HCT116 (cell line): Measurements from ENCODE around the gene PSME4. TPM values are rescaled to one million over a fixed set of nuclear protein-coding genes. Genes with fewer than 3 reads are reported as not detected.

ENCODE experiments used
- ATAC-seq: fragments of 200-7000 bp; cut with Tn5 transposase; 2 replicates; pipeline ENCODE4 v1.9.1; 2020; ENCODE audit warnings: mild to moderate bottlenecking, moderate library complexity
- BruUV-seq: library from RNA; stranded (reverse); fragments of 400-500 nt; replicated peaks from 2 replicates; lab custom pipeline; 2021; lab: Mats Ljungman, UMichigan
- CTCF ChIA-PET: fragments of 300-600 bp; sonication (Branson Sonifier 250); formaldehyde crosslinking; loops from one replicate; lab custom pipeline; 2021; ENCODE audit warnings: antibody characterized with exemption; lab: Charles Lee
- POLR2A ChIA-PET: fragments of 300-600, 350-600 bp; sonication (Branson Sonifier 250); formaldehyde crosslinking; loops from one replicate; lab custom pipeline; 2021; ENCODE audit warnings: antibody characterized with exemption; lab: Charles Lee
- RAD21 ChIA-PET, 2 experiments: fragments of 300-600 bp; sonication (Branson Sonifier 250); formaldehyde crosslinking; loops; one replicate each; lab custom pipeline; 2023; ENCODE audit warnings: low total read pairs in 2 of 2; ENCODE audit not compliant: uncharacterized antibody in 2 of 2, unreplicated experiment in 2 of 2, low non-redundant PET in 1 of 2; lab: Charles Lee
- DNase-seq: peaks from one replicate; pipeline ENCODE4 v3.0.0-alpha.2; 2010; ENCODE audit warnings: low read depth, low spot score
- H2AFZ ChIP-seq: fragments of 200-600 bp; shearing (Covaris generic), sonication (generic); 2 replicates; pipeline ENCODE4 v1.6.1; 2017; ENCODE audit warnings: low read depth, mixed run types, mixed read lengths, antibody characterized with exemption, low read length; ENCODE audit not compliant: poor library complexity, severe bottlenecking
- H3K27ac ChIP-seq: 2 replicates; pipeline ENCODE4 v1.5.1; 2012; ENCODE audit warnings: low read depth, low read length
- H3K27me3 ChIP-seq: fragments of 200-600 bp; sonication (generic); 2 replicates; pipeline ENCODE4 v1.6.1; 2016; ENCODE audit warnings: mixed run types, low read length, mixed read lengths; ENCODE audit not compliant: insufficient read depth
- H3K36me3 ChIP-seq, 2 experiments: fragments of 200-500 bp in 1 of 2; fragments of 200-600 bp in 1 of 2; sonication (Bioruptor generic) in 1 of 2; sonication (generic) in 1 of 2; 2 replicates each; pipeline versions ENCODE4 v1.5.1 to v1.6.1; 2014 to 2016; ENCODE audit warnings: low read length in 2 of 2, inconsistent platforms in 1 of 2, mixed read lengths in 1 of 2, mixed run types in 1 of 2; ENCODE audit not compliant: insufficient read depth in 2 of 2, control insufficient read depth in 1 of 2
- H3K4me1 ChIP-seq, 2 experiments: fragments of 200-600 bp in 1 of 2; sonication (generic) in 1 of 2; 2 replicates each; pipeline versions ENCODE4 v1.5.1 to v1.6.1; 2012 to 2017; ENCODE audit warnings: low read length in 2 of 2, inconsistent platforms in 1 of 2, mild to moderate bottlenecking in 1 of 2, mixed read lengths in 1 of 2, mixed run types in 1 of 2, moderate library complexity in 1 of 2; ENCODE audit not compliant: insufficient read depth in 2 of 2, control insufficient read depth in 1 of 2
- H3K4me2 ChIP-seq: fragments of 200-600 bp; sonication (generic); 2 replicates; pipeline ENCODE4 v1.6.1; 2017; ENCODE audit warnings: mixed run types, low read length, mixed read lengths
- H3K4me3 ChIP-seq, 2 experiments: fragments of 200-600 bp in 1 of 2; sonication (generic) in 1 of 2; replicated peaks in 1 of 2; 2 replicates each; pipeline ENCODE4 v1.5.1; 2011 to 2016; ENCODE audit warnings: low read length in 2 of 2, control low read depth in 1 of 2, low read depth in 1 of 2, mild to moderate bottlenecking in 1 of 2, mixed read lengths in 1 of 2, mixed run types in 1 of 2
- H3K79me2 ChIP-seq: fragments of 200-600 bp; sonication (generic); 2 replicates; pipeline ENCODE4 v1.6.1; 2017; ENCODE audit warnings: mild to moderate bottlenecking, mixed run types, low read length, moderate library complexity, mixed read lengths; ENCODE audit not compliant: insufficient read depth
- H3K9ac ChIP-seq: fragments of 200-600 bp; sonication (generic); 2 replicates; pipeline ENCODE4 v1.6.1; 2016; ENCODE audit warnings: low read length, mixed read lengths
- H3K9me2 ChIP-seq: fragments of 200-600 bp; sonication (generic), shearing (Covaris generic); 2 replicates; pipeline ENCODE4 v1.6.1; 2017; ENCODE audit warnings: mixed run types, mild to moderate bottlenecking, moderate library complexity; ENCODE audit not compliant: insufficient read depth
- H3K9me3 ChIP-seq, 2 experiments: fragments of 200-500 bp in 1 of 2; fragments of 200-600 bp in 1 of 2; sonication (Bioruptor generic) in 1 of 2; sonication (generic) in 1 of 2; 2 replicates each; pipeline ENCODE4 v1.6.1; 2014 to 2017; ENCODE audit warnings: low read length in 2 of 2, mixed read lengths in 2 of 2, inconsistent platforms in 1 of 2, low read depth in 1 of 2, mild to moderate bottlenecking in 1 of 2, mixed run types in 1 of 2, moderate library complexity in 1 of 2; ENCODE audit not compliant: control insufficient read depth in 1 of 2, insufficient read depth in 1 of 2
- H4K20me1 ChIP-seq: fragments of 200-600 bp; sonication (generic), shearing (Covaris generic); 2 replicates; pipeline ENCODE4 v1.6.1; 2017; ENCODE audit warnings: mixed run types, mild to moderate bottlenecking, moderate library complexity; ENCODE audit not compliant: insufficient read depth
- CBX3 ChIP-seq: IDR thresholded peaks from 2 replicates; pipeline ENCODE4 v1.6.1; 2012; ENCODE audit warnings: low read depth
- CEBPB ChIP-seq: IDR thresholded peaks from 2 replicates; pipeline ENCODE4 v1.6.1; 2012; ENCODE audit warnings: low read depth
- EGR1 ChIP-seq: IDR thresholded peaks from 2 replicates; pipeline ENCODE4 v1.6.1; 2012; ENCODE audit warnings: low read depth
- ELF1 ChIP-seq: IDR thresholded peaks from 2 replicates; pipeline ENCODE4 v1.6.1; 2012; ENCODE audit warnings: low read depth, borderline replicate concordance
- JUND ChIP-seq: IDR thresholded peaks from 2 replicates; pipeline ENCODE4 v1.6.1; 2012
- POLR2AphosphoS5 ChIP-seq: IDR thresholded peaks from 2 replicates; pipeline ENCODE4 v1.6.1; 2011; ENCODE audit warnings: mild to moderate bottlenecking, low read depth, low read length, moderate library complexity
- RAD21 ChIP-seq: IDR thresholded peaks from 2 replicates; pipeline ENCODE4 v1.6.1; 2012; ENCODE audit warnings: low read depth, mild to moderate bottlenecking
- SIN3A ChIP-seq: IDR thresholded peaks from 2 replicates; pipeline ENCODE4 v1.6.1; 2012; ENCODE audit warnings: low read depth
- SP1 ChIP-seq: IDR thresholded peaks from 2 replicates; pipeline ENCODE4 v1.6.1; 2012; ENCODE audit warnings: low read depth
- SRF ChIP-seq: IDR thresholded peaks from 2 replicates; pipeline ENCODE4 v1.6.1; 2012; ENCODE audit warnings: low read depth
- TCF7L2 ChIP-seq: IDR thresholded peaks from 2 replicates; pipeline ENCODE4 v1.7.0; 2011; ENCODE audit warnings: borderline replicate concordance, inconsistent platforms; ENCODE audit not compliant: insufficient read depth, insufficient read length; ENCODE audit errors: extremely low read depth
- YY1 ChIP-seq: IDR thresholded peaks from 2 replicates; pipeline ENCODE4 v1.6.1; 2011; ENCODE audit warnings: low read length, low read depth, moderate library complexity, mild to moderate bottlenecking; ENCODE audit not compliant: insufficient replicate concordance; ENCODE audit errors: extremely low read depth
- ZFX ChIP-seq: fragments of 450-650 bp; IDR thresholded peaks from 2 replicates; pipeline ENCODE4 v1.6.1; 2017
- ZNF274 ChIP-seq: fragments of 200-500 bp; sonication (Bioruptor generic); IDR thresholded peaks from 2 replicates; pipeline ENCODE4 v1.6.1; 2014; ENCODE audit warnings: mild to moderate bottlenecking, low read depth, low read length, inconsistent platforms
- intact Hi-C: fragments of 100-400 bp; cut with micrococcal nuclease; formaldehyde crosslinking; loops from 2 replicates; pipeline ENCODE4 v1.10.0; 2022
- total RNA-seq: library from RNA; stranded (reverse); gene quantifications from one replicate; pipeline ENCODE4 v1.2.1, GENCODE V29; 2021; ENCODE audit not compliant: unreplicated experiment
- TF ChIP-seq, protein P1 (sequence below), 3 experiments: fragments of 200-600 bp in 1 of 3; sonication (generic) in 1 of 3; IDR thresholded peaks in 2 of 3; conservative IDR thresholded peaks in 1 of 3; 2 replicates each; pipeline ENCODE4 v1.5.1; 2012 to 2017; ENCODE audit warnings: low read depth in 2 of 3, low read length in 2 of 3, antibody characterized with exemption in 1 of 3, borderline replicate concordance in 1 of 3, control low read depth in 1 of 3, mild to moderate bottlenecking in 1 of 3, mixed read lengths in 1 of 3, mixed run types in 1 of 3, moderate library complexity in 1 of 3; ENCODE audit not compliant: insufficient read depth in 1 of 3
- TF ChIP-seq, protein P2 (sequence below): IDR thresholded peaks from 2 replicates; pipeline ENCODE4 v1.6.1; 2012
- TF ChIP-seq, protein P3 (sequence below): IDR thresholded peaks from 2 replicates; pipeline ENCODE4 v1.6.1; 2012; ENCODE audit warnings: low read depth
- TF ChIP-seq, protein P4 (sequence below): IDR thresholded peaks from 2 replicates; pipeline ENCODE4 v1.6.1; 2011; ENCODE audit warnings: mild to moderate bottlenecking, low read length, moderate library complexity; ENCODE audit not compliant: insufficient replicate concordance; ENCODE audit errors: extremely low read depth
- TF ChIP-seq, protein P5 (sequence below): IDR thresholded peaks from 2 replicates; pipeline ENCODE4 v1.6.1; 2012

The PSME4 gene
- total RNA-seq, 1 experiment from 2014 or later, result 53.2 TPM

DNA sequence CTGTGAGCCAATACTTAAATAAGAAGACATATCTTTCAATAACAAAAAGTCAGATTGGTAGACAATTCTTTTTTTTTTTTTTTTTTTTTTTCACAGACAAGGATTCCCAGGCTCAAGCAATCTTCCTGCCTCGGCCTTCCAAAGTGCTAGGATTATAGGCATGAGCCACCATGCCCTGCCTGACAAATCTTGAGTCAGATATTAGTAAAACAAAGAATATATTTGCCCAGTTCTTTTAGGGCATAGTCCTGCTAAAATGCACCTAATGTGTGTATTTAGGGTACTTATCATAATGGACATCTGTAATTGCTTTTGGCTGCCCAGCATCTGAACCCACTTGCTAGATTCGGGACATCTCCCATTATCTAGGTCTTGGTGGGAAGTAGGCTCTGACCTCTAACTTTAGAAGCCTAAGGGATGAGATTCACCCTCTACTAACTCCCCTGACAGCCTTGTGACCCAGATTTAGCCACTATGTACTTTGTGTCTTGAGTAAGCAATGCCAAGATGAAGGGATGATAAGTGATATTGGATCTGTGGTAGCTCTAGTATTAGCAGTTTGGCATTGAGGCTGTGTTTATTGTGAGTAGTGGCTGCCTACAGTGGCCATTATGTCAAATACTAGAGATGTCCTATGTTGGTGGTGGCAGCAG is 18.5 kb upstream of the PSME4 start:
- ChIA-PET RAD21 (no interaction called here), POLR2A (no interaction called here), CTCF (no interaction called here)
- Histone ChIP-seq H3K4me1 (no peaks in the 10 kb centered on the region; a peak in 1 of 4 replicates), H3K27me3 (no peaks in the 10 kb centered on the region), H3K27ac (no peak overlapping the region), H3K4me3 (no peak overlapping the region), H3K9me3 (no peaks in the 10 kb centered on the region), H3K9me2 (no peaks in the 10 kb centered on the region), H3K9ac (no peak overlapping the region), H3K79me2 (no peaks in the 10 kb centered on the region), H2AFZ (no peak overlapping the region), H3K4me2 (no peak overlapping the region), H3K36me3 (no peaks in the 10 kb centered on the region), H4K20me1 (no peaks in the 10 kb centered on the region)
- DNase-seq, result no peak
- no TSS peak for BruUV-seq
- intact Hi-C loops, result no loop called here
- ATAC-seq, result no peak
- TF ChIP-seq JUND, result no peak
- TF ChIP-seq TCF7L2, result no peak
- no peak for TF ChIP-seq RAD21
- TF ChIP-seq CEBPB, result no peak
- TF ChIP-seq ELF1, result no peak
- TF ChIP-seq, protein P1, sequence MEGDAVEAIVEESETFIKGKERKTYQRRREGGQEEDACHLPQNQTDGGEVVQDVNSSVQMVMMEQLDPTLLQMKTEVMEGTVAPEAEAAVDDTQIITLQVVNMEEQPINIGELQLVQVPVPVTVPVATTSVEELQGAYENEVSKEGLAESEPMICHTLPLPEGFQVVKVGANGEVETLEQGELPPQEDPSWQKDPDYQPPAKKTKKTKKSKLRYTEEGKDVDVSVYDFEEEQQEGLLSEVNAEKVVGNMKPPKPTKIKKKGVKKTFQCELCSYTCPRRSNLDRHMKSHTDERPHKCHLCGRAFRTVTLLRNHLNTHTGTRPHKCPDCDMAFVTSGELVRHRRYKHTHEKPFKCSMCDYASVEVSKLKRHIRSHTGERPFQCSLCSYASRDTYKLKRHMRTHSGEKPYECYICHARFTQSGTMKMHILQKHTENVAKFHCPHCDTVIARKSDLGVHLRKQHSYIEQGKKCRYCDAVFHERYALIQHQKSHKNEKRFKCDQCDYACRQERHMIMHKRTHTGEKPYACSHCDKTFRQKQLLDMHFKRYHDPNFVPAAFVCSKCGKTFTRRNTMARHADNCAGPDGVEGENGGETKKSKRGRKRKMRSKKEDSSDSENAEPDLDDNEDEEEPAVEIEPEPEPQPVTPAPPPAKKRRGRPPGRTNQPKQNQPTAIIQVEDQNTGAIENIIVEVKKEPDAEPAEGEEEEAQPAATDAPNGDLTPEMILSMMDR (IDR thresholded peaks at IDR 0.05 in 2 of 3, conservative IDR thresholded peaks at IDR 0.05 in 1 of 3; ENCODE audit: borderline replicate concordance in 1 of 3, insufficient read depth in 1 of 3, low read depth in 2 of 3, low read length in 2 of 3), result no peak
- TF ChIP-seq, protein P2, sequence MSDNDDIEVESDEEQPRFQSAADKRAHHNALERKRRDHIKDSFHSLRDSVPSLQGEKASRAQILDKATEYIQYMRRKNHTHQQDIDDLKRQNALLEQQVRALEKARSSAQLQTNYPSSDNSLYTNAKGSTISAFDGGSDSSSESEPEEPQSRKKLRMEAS, result no peak
- TF ChIP-seq, protein P3, sequence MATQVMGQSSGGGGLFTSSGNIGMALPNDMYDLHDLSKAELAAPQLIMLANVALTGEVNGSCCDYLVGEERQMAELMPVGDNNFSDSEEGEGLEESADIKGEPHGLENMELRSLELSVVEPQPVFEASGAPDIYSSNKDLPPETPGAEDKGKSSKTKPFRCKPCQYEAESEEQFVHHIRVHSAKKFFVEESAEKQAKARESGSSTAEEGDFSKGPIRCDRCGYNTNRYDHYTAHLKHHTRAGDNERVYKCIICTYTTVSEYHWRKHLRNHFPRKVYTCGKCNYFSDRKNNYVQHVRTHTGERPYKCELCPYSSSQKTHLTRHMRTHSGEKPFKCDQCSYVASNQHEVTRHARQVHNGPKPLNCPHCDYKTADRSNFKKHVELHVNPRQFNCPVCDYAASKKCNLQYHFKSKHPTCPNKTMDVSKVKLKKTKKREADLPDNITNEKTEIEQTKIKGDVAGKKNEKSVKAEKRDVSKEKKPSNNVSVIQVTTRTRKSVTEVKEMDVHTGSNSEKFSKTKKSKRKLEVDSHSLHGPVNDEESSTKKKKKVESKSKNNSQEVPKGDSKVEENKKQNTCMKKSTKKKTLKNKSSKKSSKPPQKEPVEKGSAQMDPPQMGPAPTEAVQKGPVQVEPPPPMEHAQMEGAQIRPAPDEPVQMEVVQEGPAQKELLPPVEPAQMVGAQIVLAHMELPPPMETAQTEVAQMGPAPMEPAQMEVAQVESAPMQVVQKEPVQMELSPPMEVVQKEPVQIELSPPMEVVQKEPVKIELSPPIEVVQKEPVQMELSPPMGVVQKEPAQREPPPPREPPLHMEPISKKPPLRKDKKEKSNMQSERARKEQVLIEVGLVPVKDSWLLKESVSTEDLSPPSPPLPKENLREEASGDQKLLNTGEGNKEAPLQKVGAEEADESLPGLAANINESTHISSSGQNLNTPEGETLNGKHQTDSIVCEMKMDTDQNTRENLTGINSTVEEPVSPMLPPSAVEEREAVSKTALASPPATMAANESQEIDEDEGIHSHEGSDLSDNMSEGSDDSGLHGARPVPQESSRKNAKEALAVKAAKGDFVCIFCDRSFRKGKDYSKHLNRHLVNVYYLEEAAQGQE, result no peak
- TF ChIP-seq CBX3, result no peak
- no peak for TF ChIP-seq ZFX
- TF ChIP-seq, protein P4, sequence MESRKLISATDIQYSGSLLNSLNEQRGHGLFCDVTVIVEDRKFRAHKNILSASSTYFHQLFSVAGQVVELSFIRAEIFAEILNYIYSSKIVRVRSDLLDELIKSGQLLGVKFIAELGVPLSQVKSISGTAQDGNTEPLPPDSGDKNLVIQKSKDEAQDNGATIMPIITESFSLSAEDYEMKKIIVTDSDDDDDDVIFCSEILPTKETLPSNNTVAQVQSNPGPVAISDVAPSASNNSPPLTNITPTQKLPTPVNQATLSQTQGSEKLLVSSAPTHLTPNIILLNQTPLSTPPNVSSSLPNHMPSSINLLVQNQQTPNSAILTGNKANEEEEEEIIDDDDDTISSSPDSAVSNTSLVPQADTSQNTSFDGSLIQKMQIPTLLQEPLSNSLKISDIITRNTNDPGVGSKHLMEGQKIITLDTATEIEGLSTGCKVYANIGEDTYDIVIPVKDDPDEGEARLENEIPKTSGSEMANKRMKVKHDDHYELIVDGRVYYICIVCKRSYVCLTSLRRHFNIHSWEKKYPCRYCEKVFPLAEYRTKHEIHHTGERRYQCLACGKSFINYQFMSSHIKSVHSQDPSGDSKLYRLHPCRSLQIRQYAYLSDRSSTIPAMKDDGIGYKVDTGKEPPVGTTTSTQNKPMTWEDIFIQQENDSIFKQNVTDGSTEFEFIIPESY, result no peak
- TF ChIP-seq, protein P5, sequence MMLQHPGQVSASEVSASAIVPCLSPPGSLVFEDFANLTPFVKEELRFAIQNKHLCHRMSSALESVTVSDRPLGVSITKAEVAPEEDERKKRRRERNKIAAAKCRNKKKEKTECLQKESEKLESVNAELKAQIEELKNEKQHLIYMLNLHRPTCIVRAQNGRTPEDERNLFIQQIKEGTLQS, result no peak
- TF ChIP-seq EGR1, result no peak
- TF ChIP-seq YY1, result no peak
- TF ChIP-seq SP1, result no peak
- no peak for TF ChIP-seq SIN3A
- no peak for TF ChIP-seq POLR2AphosphoS5
- TF ChIP-seq ZNF274, result no peak
- no peak for TF ChIP-seq SRF
